Left ventricle myocardium inferior (tissue), 1 donor: ENCODE data around the gene SLC5A10. TPM values are rescaled to one million over a fixed set of nuclear protein-coding genes. Genes with fewer than 3 reads are reported as not detected.
"Not testable (repeated sequence)": the region's sequence is repeated elsewhere in the genome, so short reads cannot be mapped to it uniquely, and the experiment has no call there.

Experiments used
- DNase-seq: peaks from one replicate; pipeline ENCODE4 v3.0.0-alpha.2; 2020
- H3K27ac ChIP-seq: fragments of 200-600 bp; replicated peaks from 2 replicates; pipeline ENCODE4 v1.8.0; 2021
- H3K27me3 ChIP-seq: fragments of 200-600 bp; 2 replicates; pipeline ENCODE4 v1.8.0; 2021; ENCODE audit warnings: low read depth
- H3K36me3 ChIP-seq: fragments of 200-600 bp; 2 replicates; pipeline ENCODE4 v1.8.0; 2021
- H3K4me1 ChIP-seq: fragments of 200-600 bp; 2 replicates; pipeline ENCODE4 v1.8.0; 2021
- H3K4me3 ChIP-seq: fragments of 200-600 bp; 2 replicates; pipeline ENCODE4 v1.8.0; 2021; ENCODE audit warnings: mild to moderate bottlenecking, moderate library complexity
- H3K9me3 ChIP-seq: fragments of 200-600 bp; replicated peaks from 2 replicates; pipeline ENCODE4 v1.8.0; 2021
- intact Hi-C: fragments of 100-400 bp; cut with micrococcal nuclease; formaldehyde crosslinking; loops from one replicate; pipeline ENCODE4 v1.11.0; 2022
- total RNA-seq: library from RNA; stranded (reverse); fragmentation: NEBNext Ultra II Directional; extraction: Animal tissue kit (Norgen Biotek cat#: 25700); gene quantifications from one replicate; pipeline ENCODE4 v1.2.1, GENCODE V29; 2021
- TF ChIP-seq, protein P1 (sequence below): fragments of 200-600 bp; IDR thresholded peaks from 2 replicates; pipeline ENCODE4 v1.8.0; 2021; ENCODE audit warnings: antibody characterized with exemption, mild to moderate bottlenecking, borderline replicate concordance
- donor health status: DM: no; HTN: yes; CAD: no; lungs with severe emphysema.

SLC5A10 gene
- total RNA-seq, 1 donor from 2014 or later = not detected

GRCh38 chr17:18921912-18922451 lies 30.0 kb upstream of the SLC5A10 start:
- Histone ChIP-seq H3K4me3 (no peak overlapping the region), H3K9me3 (no peaks in the 10 kb centered on the region), H3K27me3 (no peaks in the 10 kb centered on the region), H3K4me1 (peaks cover 22% of the 10 kb centered on the region), H3K27ac (no peak overlapping the region), H3K36me3 (peaks cover 12% of the 10 kb centered on the region)
- DNase-seq = no peak
- TF ChIP-seq, protein P1, sequence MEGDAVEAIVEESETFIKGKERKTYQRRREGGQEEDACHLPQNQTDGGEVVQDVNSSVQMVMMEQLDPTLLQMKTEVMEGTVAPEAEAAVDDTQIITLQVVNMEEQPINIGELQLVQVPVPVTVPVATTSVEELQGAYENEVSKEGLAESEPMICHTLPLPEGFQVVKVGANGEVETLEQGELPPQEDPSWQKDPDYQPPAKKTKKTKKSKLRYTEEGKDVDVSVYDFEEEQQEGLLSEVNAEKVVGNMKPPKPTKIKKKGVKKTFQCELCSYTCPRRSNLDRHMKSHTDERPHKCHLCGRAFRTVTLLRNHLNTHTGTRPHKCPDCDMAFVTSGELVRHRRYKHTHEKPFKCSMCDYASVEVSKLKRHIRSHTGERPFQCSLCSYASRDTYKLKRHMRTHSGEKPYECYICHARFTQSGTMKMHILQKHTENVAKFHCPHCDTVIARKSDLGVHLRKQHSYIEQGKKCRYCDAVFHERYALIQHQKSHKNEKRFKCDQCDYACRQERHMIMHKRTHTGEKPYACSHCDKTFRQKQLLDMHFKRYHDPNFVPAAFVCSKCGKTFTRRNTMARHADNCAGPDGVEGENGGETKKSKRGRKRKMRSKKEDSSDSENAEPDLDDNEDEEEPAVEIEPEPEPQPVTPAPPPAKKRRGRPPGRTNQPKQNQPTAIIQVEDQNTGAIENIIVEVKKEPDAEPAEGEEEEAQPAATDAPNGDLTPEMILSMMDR = no peak
- intact Hi-C loops = no loop called here

DNA sequence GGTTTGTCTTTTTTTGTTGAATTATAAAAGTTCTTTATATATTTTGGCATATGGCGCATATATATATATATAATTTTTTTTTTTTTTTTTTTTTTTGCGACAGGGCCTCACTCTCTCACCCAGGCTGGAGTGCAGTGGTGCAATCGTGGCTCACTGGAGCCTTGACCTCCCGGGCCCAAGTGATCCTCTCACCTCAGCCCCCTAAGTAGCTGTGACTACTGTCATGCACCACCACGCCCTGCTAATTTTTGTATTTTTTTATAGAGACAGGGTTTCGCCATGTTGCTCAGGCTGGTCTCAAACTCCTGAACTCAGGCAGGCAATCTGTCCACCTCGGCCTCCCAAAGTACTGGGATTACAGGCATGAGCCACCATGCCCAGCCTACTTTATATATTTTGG lies 29.4 kb upstream of the SLC5A10 start:
- DNase-seq, H3K27me3 ChIP-seq, intact Hi-C loops, H3K4me3 ChIP-seq, H3K27ac ChIP-seq, H3K9me3 ChIP-seq: not testable (repeated sequence)
- Histone ChIP-seq H3K4me1 (peaks cover 22% of the 10 kb centered on the region), H3K36me3 (peaks cover 16% of the 10 kb centered on the region)

- no peak overlapping the region for H3K27ac ChIP-seq
- H3K4me3 ChIP-seq = no peak overlapping the region
- intact Hi-C loops = no loop called here
- no peak for DNase-seq
- H3K36me3 ChIP-seq = peaks cover 30% of the 10 kb centered on the region
- peaks cover 22% of the 10 kb centered on the region for H3K4me1 ChIP-seq
- TF ChIP-seq, protein P1 = no peak
- H3K27me3 ChIP-seq = no peaks in the 10 kb centered on the region
- no peaks in the 10 kb centered on the region for H3K9me3 ChIP-seq
These were observed 26.8 kb upstream of the SLC5A10 start for GRCh38 chr17:18925187-18925586.

DNA sequence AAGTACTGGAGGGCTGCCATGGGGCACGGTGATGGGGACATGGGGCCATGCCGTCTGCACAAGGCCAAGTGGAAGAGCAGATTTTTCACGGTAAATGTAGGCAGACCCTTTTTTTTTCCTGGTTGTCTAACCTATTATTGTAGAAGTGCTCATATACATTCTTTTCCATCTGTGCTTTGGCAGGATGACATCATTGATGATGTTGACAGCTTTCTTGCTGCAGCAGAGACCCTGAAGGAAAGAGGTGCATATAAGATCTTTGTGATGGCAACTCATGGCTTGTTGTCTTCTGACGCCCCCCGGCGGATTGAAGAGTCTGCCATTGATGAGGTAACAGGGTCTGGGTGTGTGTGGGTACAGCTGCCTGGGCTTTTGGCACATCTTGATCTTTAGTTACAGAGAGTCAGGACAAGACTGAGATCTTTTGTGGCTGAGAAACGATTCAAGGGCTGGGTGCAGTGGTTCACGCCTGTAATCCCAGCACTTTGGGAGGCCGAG lies 23.3 kb upstream of the SLC5A10 start:
- no peak for DNase-seq
- H3K27ac ChIP-seq = no peak overlapping the region
- no peaks in the 10 kb centered on the region for H3K9me3 ChIP-seq
- H3K27me3 ChIP-seq = no peaks in the 10 kb centered on the region
- TF ChIP-seq, protein P1 = no peak
- intact Hi-C loops = no loop called here
- no peak overlapping the region for H3K4me3 ChIP-seq
- peaks cover 42% of the 10 kb centered on the region for H3K36me3 ChIP-seq
- H3K4me1 ChIP-seq = no peaks in the 10 kb centered on the region

DNA sequence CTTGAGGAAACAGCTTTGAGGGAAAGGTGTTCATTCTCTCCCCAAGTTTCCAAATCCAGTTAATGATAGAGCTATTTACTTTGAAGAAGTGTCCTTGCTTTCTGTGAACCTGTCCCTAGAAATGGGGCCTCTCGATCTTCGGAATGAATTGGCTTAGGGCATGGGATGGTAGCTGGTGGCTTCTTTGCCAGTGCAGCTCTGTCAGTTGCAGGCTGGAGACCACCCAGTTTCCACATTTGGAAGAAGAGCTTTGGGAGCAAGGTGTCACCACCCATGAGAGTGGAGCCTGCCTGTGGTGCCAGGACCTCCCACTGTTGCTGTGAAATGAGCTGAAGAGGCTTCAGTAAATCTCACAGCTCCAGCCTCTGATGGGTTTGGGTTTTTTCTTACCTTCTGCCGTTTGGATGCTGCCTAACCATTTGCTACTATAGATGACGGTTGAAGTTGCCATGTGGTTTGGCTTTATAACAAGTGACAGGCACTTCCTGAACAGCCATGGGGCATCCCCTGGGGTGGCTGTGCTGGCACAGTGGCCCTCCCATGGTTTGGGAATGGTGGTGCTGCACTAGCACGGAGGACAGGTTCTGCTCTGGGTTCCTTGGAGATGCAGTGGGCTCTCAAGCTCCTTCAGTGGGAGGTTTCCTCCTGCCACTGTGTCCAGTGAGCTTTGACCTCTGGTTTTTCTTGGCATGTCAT lies 19.5 kb upstream of the SLC5A10 start:
- H3K27ac ChIP-seq = no peak overlapping the region
- H3K36me3 ChIP-seq = peaks cover 32% of the 10 kb centered on the region
- no peaks in the 10 kb centered on the region for H3K4me1 ChIP-seq
- DNase-seq = no peak
- H3K9me3 ChIP-seq = no peaks in the 10 kb centered on the region
- H3K4me3 ChIP-seq = no peak overlapping the region
- TF ChIP-seq, protein P1 = no peak
- intact Hi-C loops = no loop called here
- H3K27me3 ChIP-seq = peaks cover 10% of the 10 kb centered on the region
